GM21526 (cell line): ENCODE data around the gene SEZ6L.

Experiments used
- ATAC-seq: cut with Tn5 transposase; IDR thresholded peaks from one replicate; pipeline ENCODE4 v1.9.1; 2021; ENCODE audit warnings: moderate library complexity; ENCODE audit not compliant: unreplicated experiment, low FRiP score

The SEZ6L gene

DNA sequence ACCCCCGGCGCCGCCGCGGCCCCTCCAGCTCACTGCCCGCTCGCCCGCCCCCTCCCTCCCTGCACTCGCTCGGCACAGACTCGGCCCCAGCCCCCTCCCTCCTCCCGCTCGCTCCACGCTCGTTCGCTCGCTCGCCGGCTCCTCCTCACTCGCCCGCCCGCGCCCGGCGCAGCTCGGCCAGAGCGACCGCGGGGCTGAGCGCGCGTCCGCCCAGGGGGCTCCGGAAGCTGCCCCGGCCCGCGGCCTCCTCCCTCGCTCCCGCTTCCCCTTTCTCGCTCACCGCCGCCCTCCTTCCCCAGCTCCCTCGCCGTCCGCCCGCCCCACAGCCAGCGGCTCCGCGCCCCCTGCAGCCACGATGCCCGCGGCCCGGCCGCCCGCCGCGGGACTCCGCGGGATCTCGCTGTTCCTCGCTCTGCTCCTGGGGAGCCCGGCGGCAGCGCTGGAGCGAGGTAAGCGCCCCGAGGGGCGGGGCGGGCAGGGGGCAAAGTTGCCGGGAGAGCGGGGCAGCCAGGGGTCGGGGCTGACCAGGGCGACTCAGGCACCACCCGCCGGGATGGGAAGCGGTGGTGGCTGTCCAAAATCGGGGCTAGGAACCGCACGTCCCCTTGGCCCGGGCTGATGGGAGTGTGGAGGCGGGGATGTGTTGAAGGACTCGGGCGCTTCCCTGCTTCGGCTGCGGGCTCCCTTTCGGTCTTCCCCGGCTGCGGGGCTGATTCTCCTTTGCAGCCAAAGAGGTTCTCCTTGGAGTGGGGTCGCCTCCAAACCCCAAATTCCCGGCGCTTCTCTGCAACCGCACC, at the start of gene SEZ6L:
TSS of gene SEZ6L (plus strand) at position 148 of the 797 bp plus-strand sequence. CDS start at position 356, 208 bp downstream.
- no peak for ATAC-seq

GRCh38 chr22:26122920-26123468, 46.3 kb upstream of the SEZ6L start:
- ATAC-seq: no peak

GRCh38 chr22:26124991-26125725, 44.1 kb upstream of the SEZ6L start:
- no peak for ATAC-seq

GRCh38 chr22:26127126-26127525, 42.1 kb upstream of the SEZ6L start:
- no peak for ATAC-seq

GRCh38 chr22:26127556-26127955, 41.7 kb upstream of the SEZ6L start:
- no peak for ATAC-seq

GRCh38 chr22:26131589-26132154, 37.6 kb upstream of the SEZ6L start:
- ATAC-seq: no peak

DNA sequence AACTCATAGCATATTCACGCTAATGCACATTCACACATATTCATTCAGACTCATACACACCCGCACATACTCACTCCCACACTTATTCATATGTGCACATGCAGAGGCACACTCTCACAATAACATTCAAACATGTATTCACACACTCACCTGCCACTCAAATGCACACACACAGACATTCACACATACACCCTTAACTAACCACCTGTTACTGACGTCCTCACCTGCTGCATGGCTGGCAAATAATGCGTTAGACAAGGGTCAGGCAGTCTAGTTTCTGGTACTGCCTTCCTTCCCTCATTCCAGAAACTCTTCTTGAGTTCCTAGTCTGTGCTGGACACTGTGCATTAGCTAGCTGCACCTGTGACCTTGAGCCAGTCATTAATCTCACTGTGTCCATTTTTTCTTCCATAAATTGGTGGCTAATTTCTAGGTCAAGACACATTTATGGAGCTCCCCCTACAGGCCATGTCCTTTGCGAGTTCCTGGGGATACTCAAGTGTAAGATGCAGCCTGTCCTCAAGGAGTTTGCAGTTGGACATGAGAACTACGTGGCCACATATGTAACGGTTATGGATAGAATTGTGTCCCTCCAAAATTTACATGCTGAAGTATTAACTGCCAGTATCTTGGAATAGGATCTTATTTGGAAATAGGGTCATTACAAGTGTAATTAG, 34.5 kb upstream of the SEZ6L start:
- ATAC-seq: no peak

GRCh38 chr22:26135806-26136205, 33.5 kb upstream of the SEZ6L start:
- ATAC-seq: no peak

DNA sequence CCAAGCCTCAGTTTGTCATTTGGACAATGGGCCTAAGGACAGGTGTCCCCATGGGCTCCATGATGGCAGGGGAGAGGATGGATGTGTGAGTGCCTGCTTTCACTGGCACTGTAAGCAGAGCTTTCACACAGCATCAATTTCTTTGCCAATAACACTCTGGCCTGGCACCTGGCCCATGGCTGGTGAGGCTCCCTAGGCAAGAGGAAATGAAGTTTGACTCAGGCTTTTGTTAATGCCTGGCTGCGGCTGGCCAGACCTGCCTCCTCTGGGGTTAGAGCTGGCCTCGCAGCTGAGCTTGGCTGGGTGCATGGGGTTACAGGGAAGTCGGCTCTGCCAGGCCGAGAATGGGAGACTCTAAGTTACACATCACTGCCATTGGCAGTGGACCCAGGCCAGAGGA, 30.0 kb upstream of the SEZ6L start:
- no peak for ATAC-seq

GRCh38 chr22:26141831-26142230, 27.4 kb upstream of the SEZ6L start:
- no peak for ATAC-seq

- ATAC-seq: no peak
These were observed 25.4 kb upstream of the SEZ6L start for GRCh38 chr22:26143806-26144325.

DNA sequence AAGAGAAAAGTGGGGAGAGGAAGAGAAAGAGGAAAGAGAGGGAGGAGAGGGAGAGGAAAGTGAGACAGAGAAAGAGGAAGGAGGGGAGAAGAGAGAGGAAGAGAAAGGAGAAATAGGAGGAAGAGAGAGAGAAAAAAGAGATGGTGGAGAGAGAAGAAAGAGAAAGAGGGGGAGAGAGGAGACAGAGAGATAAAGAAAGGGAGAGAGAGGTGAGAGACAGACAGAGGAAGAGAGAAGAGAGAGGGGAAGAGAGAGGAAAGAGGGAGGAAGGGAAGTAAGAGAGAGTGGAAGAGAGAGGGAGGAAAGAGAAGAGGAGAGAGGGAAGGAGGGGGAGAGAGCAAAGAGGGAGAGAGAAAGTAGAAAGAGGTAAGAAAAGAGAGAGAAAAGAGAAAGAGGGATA, 9.4 kb upstream of the SEZ6L start:
- ATAC-seq: no peak

- no peak for ATAC-seq
These were observed 7.5 kb upstream of the SEZ6L start for GRCh38 chr22:26161746-26162145.

- no peak for ATAC-seq
These were observed 6.3 kb upstream of the SEZ6L start for GRCh38 chr22:26162926-26163325.

GRCh38 chr22:26164174-26164573, 5.1 kb upstream of the SEZ6L start:
- ATAC-seq: no peak

GRCh38 chr22:26168330-26168851, 871 bp upstream of the SEZ6L start:
- ATAC-seq: no peak

DNA sequence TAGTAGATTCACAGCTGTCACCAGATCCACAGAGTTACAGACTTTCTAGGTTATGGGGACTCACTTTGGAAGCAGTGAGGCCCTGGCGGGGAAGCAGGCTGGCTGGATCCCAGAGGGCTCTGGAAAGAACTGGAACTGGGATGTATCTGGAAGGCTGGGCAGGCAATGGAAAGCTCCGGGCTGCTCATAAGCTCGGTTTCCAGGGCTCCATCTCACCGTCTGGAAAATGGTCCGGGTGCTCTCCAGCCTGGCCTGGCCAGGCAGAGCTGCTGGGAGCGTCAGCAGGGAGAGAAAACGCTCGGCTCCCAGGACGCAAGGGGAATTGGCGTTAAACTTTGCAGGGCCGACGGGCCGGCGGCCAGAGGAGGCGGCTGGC, 335 bp upstream of the SEZ6L start:
- no peak for ATAC-seq

DNA sequence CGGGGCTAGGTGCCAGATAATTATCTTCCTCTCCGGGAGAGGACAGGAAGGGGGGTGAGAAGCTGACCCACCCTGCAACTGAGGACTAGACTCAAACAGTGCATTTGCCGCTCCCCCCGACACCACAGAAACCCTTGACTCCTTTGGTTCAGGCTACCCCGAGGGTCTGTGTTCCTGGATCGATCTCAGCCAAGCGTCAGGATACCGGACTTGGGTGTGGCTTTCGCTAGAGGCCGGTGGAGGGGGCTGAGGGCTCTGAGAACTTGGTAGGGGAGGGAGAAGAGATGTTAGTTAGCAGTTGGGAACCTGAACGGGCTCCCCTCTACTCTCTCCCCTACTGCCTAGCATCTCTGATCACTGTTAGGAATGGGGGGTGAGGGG, 840 bp downstream of the SEZ6L start:
- no peak for ATAC-seq

GRCh38 chr22:26170795-26171580, 1.7 kb downstream of the SEZ6L start:
- ATAC-seq: no peak
